ENCODE results near the gene ZNF213. TPM values are rescaled to one million over a fixed set of nuclear protein-coding genes. Genes with fewer than 3 reads are reported as not detected.

Gene ZNF213
- total RNA-seq, 1 donor from 2014 or later = 7.6 TPM

GRCh38 chr16:3095869-3096268 lies 39.0 kb upstream of the ZNF213 start:
- FAIRE-seq = no peak
- peak; percentile 18 for TF ChIP-seq CTCF (IDR thresholded peaks at IDR 0.05; ENCODE audit: insufficient read depth, low read length, severe bottlenecking)
- DNase-seq (ENCODE audit: low read depth) = no peak

GRCh38 chr16:3096362-3096761 lies 38.5 kb upstream of the ZNF213 start:
- Histone ChIP-seq H3K4me3 (ENCODE audit: low read depth, low read length) (no peak overlapping the region), H3K27me3 (ENCODE audit: control insufficient read depth, insufficient read depth, low read length) (no peaks in the 10 kb centered on the region), H3K36me3 (ENCODE audit: control insufficient read depth, insufficient read depth, low read length) (no peaks in the 10 kb centered on the region)
- DNase-seq (ENCODE audit: low read depth) (no peak), FAIRE-seq (no peak)
- TF ChIP-seq CTCF (IDR thresholded peaks at IDR 0.05; ENCODE audit: insufficient read depth, low read length, severe bottlenecking) = no peak

More at GRCh38 chr16:3095869-3096268, 39.0 kb upstream of the ZNF213 start:
- H3K27me3 ChIP-seq (ENCODE audit: control insufficient read depth, insufficient read depth, low read length) = no peaks in the 10 kb centered on the region
- no peaks in the 10 kb centered on the region for H3K36me3 ChIP-seq (ENCODE audit: control insufficient read depth, insufficient read depth, low read length)
- no peak overlapping the region for H3K4me3 ChIP-seq (ENCODE audit: low read depth, low read length)

GRCh38 chr16:3097266-3097665 lies 37.6 kb upstream of the ZNF213 start:
- H3K27me3 ChIP-seq (ENCODE audit: control insufficient read depth, insufficient read depth, low read length) = no peaks in the 10 kb centered on the region
- DNase-seq (ENCODE audit: low read depth) (no peak), FAIRE-seq (no peak)
- no peaks in the 10 kb centered on the region for H3K36me3 ChIP-seq (ENCODE audit: control insufficient read depth, insufficient read depth, low read length)
- no peak overlapping the region for H3K4me3 ChIP-seq (ENCODE audit: low read depth, low read length)
- TF ChIP-seq CTCF (IDR thresholded peaks at IDR 0.05; ENCODE audit: insufficient read depth, low read length, severe bottlenecking) = no peak

GRCh38 chr16:3098459-3099394 lies 36.1 kb upstream of the ZNF213 start, which contains the start of gene ZSCAN10:
TSS of gene ZSCAN10 (minus strand) at chr16:3099294. CDS start at chr16:3092937, 6,357 bp downstream.
- Histone ChIP-seq H3K27me3 (ENCODE audit: control insufficient read depth, insufficient read depth, low read length) (no peaks in the 10 kb centered on the region), H3K36me3 (ENCODE audit: control insufficient read depth, insufficient read depth, low read length) (no peaks in the 10 kb centered on the region), H3K4me3 (ENCODE audit: low read depth, low read length) (peak within 1 kb of the TSS; percentile 7)
- no peak for TF ChIP-seq CTCF (IDR thresholded peaks at IDR 0.05; ENCODE audit: insufficient read depth, low read length, severe bottlenecking)
- no peak for FAIRE-seq
- DNase-seq (ENCODE audit: low read depth) = no peak

GRCh38 chr16:3099395-3099731 lies 35.5 kb upstream of the ZNF213 start:
- Histone ChIP-seq H3K4me3 (ENCODE audit: low read depth, low read length) (no peak overlapping the region), H3K27me3 (ENCODE audit: control insufficient read depth, insufficient read depth, low read length) (no peaks in the 10 kb centered on the region), H3K36me3 (ENCODE audit: control insufficient read depth, insufficient read depth, low read length) (no peaks in the 10 kb centered on the region)
- no peak for FAIRE-seq
- no peak for TF ChIP-seq CTCF (IDR thresholded peaks at IDR 0.05; ENCODE audit: insufficient read depth, low read length, severe bottlenecking)
- no peak for DNase-seq (ENCODE audit: low read depth)

Data from bronchial epithelial cell (primary cell).